GM06990 (cell line): ENCODE data around the gene ETS1.

Experiments
- DNase-seq: peaks from one replicate; pipeline ENCODE4 v3.0.0-alpha.2; 2011; ENCODE audit not compliant: insufficient read length; ENCODE audit errors: extremely low read depth
- H3K27me3 ChIP-seq: replicated peaks from 2 replicates; pipeline ENCODE4 v1.6.0; 2011; ENCODE audit warnings: low read length; ENCODE audit not compliant: control insufficient read depth, insufficient read depth
- H3K36me3 ChIP-seq: 2 replicates; pipeline ENCODE4 v1.5.1; 2011; ENCODE audit warnings: low read length; ENCODE audit not compliant: control insufficient read depth, insufficient read depth
- H3K4me3 ChIP-seq: replicated peaks from 2 replicates; pipeline ENCODE4 v1.5.1; 2011; ENCODE audit warnings: low read depth, mild to moderate bottlenecking, control low read depth, low read length
- TF ChIP-seq, protein P1 (sequence below): IDR thresholded peaks from 2 replicates; pipeline ENCODE4 v1.5.1; 2011; ENCODE audit warnings: low read length, control low read depth, mild to moderate bottlenecking, inconsistent platforms; ENCODE audit not compliant: insufficient read depth, poor library complexity, severe bottlenecking

Gene ETS1

DNA sequence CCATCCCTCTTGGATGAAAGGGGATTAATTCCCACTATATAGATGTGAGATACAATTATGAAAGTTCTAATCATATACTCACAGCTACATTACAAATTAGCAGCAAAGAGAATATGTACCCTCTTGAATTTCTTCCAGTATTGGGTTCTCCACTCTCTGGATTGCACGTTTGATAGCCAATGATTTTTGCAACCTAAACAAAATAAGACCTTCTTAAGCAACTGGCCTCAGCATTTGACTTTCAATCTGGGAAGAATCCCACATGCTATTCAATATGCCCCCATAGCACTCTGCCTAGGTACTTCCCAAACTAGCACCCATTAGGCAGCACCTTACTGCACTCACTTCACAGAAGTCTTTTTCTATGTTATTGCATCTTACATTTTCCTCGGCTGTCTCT, 55.8 kb downstream of the ETS1 start:
- Histone ChIP-seq H3K27me3 (no peaks in the 10 kb centered on the region), H3K4me3 (no peak overlapping the region), H3K36me3 (no peaks in the 10 kb centered on the region)
- TF ChIP-seq, protein P1, sequence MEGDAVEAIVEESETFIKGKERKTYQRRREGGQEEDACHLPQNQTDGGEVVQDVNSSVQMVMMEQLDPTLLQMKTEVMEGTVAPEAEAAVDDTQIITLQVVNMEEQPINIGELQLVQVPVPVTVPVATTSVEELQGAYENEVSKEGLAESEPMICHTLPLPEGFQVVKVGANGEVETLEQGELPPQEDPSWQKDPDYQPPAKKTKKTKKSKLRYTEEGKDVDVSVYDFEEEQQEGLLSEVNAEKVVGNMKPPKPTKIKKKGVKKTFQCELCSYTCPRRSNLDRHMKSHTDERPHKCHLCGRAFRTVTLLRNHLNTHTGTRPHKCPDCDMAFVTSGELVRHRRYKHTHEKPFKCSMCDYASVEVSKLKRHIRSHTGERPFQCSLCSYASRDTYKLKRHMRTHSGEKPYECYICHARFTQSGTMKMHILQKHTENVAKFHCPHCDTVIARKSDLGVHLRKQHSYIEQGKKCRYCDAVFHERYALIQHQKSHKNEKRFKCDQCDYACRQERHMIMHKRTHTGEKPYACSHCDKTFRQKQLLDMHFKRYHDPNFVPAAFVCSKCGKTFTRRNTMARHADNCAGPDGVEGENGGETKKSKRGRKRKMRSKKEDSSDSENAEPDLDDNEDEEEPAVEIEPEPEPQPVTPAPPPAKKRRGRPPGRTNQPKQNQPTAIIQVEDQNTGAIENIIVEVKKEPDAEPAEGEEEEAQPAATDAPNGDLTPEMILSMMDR: no peak
- DNase-seq: no peak

DNA sequence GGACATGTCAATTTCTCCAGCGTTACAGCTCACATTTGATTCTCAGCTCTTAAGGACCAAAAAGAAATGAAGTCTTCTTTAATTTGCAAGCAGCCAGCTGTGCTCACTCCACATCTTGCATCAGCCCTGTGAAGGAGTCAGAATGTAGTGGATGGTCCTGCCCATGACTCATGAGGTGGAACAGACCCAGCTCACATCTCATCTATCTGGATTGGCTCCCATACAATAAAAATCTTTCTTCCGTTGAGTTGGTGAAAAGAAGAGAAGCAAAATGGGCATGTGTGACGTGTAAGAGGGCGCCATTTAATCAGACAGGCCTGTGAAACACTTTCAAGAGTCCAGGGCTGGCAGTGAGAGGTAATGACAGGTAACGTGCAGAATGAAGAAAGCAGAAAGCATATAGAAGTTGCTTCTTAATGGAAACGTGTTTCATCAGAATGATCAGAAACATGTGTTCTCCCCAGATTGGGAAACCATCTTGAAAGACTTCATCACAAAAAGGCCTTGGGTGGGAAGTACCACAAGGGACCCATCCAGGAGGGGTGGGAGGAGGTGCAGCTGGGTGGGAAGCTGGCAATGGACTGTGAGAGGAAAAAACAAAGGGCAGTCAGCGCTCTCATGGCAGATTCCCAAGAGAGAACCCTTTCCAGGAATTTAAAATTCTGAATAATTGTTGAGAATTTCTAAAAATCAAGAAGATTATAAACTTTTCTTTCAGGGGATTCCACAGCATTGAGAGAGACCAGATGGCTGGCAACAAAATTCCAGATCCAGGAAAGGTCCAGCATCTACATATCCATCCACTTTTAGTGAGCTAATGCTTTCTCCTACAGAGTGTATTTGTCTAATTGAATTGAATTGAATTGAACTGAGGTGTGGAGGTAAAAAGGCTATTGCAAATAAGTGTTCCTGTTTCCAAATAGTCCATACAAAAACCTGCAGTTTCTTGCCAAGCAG, 57.0 kb downstream of the ETS1 start:
- no peaks in the 10 kb centered on the region for H3K27me3 ChIP-seq
- no peak for DNase-seq
- TF ChIP-seq, protein P1: no peak

DNA sequence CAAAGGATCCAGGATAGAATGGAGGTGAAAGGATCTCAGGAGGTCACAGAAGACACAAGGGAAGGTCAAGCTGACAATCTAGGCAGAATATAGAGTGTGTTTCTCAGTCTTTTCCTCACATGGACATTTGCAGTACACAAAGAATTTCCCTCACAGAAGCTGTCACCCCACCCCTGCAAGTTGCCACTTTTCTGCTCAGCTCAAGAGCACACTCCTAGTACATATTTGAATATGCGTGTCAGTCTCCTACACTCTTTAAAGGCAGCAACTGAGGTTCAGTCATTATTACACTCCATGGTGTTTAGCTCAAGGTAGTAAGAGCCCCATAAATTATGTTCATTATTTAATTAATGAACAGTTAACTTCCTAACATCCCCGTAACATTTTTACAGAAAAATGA, 59.1 kb downstream of the ETS1 start:
- H3K36me3 ChIP-seq: no peaks in the 10 kb centered on the region
- H3K27me3 ChIP-seq: no peaks in the 10 kb centered on the region
- no peak for DNase-seq
- TF ChIP-seq, protein P1: no peak
- no peak overlapping the region for H3K4me3 ChIP-seq

More for the DNA sequence above, 57.0 kb downstream of the ETS1 start:
- no peaks in the 10 kb centered on the region for H3K36me3 ChIP-seq
- H3K4me3 ChIP-seq: no peak overlapping the region

DNA sequence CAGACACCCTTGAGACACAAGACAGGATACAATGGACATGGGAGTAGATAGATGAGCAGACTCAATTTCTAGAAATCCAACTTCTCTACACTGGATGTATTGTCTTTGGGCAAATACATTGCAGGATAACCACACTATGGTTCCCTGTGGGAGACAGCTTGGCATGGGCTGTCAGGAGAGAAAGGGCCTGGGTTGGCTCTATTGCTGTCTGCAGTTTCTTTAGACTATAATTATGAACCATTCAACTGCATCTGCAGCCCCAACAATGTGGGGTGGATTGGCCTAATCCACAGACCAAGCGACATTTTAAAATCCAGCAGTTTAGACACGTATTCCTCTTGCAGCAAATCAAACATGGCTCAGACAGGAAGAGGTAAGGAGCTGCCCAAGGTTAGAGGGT, 60.3 kb downstream of the ETS1 start:
- TF ChIP-seq, protein P1: no peak
- no peaks in the 10 kb centered on the region for H3K36me3 ChIP-seq
- DNase-seq: no peak
- no peak overlapping the region for H3K4me3 ChIP-seq
- H3K27me3 ChIP-seq: no peaks in the 10 kb centered on the region

DNA sequence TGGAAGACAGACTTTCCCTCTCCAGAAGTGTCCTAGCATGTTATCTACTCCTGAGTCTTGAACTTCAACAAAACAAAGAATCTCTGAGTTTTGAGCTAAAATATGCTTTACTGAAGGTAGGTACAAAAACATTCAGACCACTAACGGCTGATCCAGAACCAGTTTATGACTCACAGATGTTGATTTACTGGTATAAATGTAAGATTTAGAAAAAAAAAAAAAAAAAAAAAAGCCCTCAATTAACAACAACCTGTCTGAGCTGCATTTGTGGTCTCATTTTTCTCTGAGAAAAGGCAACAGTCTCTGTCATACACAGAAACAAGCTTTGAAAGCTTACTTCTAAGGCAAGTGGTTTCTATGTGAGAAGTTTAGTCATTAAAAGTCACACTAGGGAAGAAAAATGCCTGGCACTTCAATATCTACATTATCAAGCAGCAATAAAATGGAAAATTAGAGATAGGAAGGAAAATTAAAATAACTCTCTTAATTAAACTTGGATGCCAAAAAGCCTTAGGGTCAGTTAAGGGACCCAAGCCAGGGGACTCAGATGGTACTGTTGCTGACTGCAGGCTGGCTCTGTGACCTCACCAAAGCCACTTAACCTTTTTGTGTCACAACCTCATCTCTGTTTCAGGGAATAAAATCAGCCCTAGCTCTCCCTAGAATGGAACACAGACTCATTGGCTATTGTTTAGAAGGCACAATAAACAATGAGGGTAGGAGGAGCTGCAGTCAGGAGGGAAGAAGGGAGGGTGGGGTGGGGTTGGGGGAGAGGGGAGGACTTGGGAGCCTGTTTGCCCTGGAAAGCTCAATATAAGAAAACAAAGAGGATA, 61.7 kb downstream of the ETS1 start:
- no peak overlapping the region for H3K4me3 ChIP-seq

More for the DNA sequence above, 61.7 kb downstream of the ETS1 start:
- TF ChIP-seq, protein P1: no peak
- Histone ChIP-seq H3K27me3 (no peaks in the 10 kb centered on the region), H3K36me3 (no peaks in the 10 kb centered on the region)
- no peak for DNase-seq
